ENCODE measurements around the gene DCP1B. TPM values are rescaled to one million over a fixed set of nuclear protein-coding genes. Genes with fewer than 3 reads are reported as not detected.

Gene DCP1B
- polyA plus RNA-seq, 1 donor from 2014 or later, result 12.5 TPM

- Histone ChIP-seq H3K27ac (ENCODE audit: low read length) (no peak overlapping the region), H3K36me3 (ENCODE audit: insufficient read depth, low read length) (no peaks in the 10 kb centered on the region), H3F3A (ENCODE audit: insufficient read depth, low read length, poor library complexity, severe bottlenecking) (no peaks in the 10 kb centered on the region), H3K4me2 (ENCODE audit: low read length) (no peak overlapping the region), H3K9ac (ENCODE audit: low read length) (no peak overlapping the region), H3K27me3 (ENCODE audit: insufficient read depth, low read depth, low read length) (no peaks in the 10 kb centered on the region), H2AFZ (ENCODE audit: low read depth, low read length) (no peak overlapping the region), H3K9me2 (ENCODE audit: insufficient read depth, low read length) (no peaks in the 10 kb centered on the region), H3K79me2 (replicated peaks; ENCODE audit: insufficient read depth, low read length) (no peaks in the 10 kb centered on the region), H4K20me1 (ENCODE audit: insufficient read depth) (no peaks in the 10 kb centered on the region), H3K9me3 (ENCODE audit: low read length) (no peaks in the 10 kb centered on the region), H3K4me3 (ENCODE audit: low read length) (no peak overlapping the region)
- no peak for TF ChIP-seq SMC3 (conservative IDR thresholded peaks at IDR 0.05; ENCODE audit: poor library complexity)
- no peak for TF ChIP-seq CTCF (IDR thresholded peaks at IDR 0.05; ENCODE audit: poor library complexity, severe bottlenecking)
- no peak for TF ChIP-seq TAF1 (IDR thresholded peaks at IDR 0.05; ENCODE audit: low read depth)
- TF ChIP-seq EP300 (conservative IDR thresholded peaks at IDR 0.05; ENCODE audit: poor library complexity, severe bottlenecking), result no peak
- no peak for TF ChIP-seq EZH2 (IDR thresholded peaks at IDR 0.05; ENCODE audit: borderline replicate concordance, insufficient read depth, low read length, poor library complexity, severe bottlenecking)
- no peak for TF ChIP-seq MXI1 (conservative IDR thresholded peaks at IDR 0.05; ENCODE audit: poor library complexity, severe bottlenecking)
- TF ChIP-seq POLR2AphosphoS5 (IDR thresholded peaks at IDR 0.05), result no peak
Measured at GRCh38 chr12:1977588-1977987, 26.7 kb downstream of the DCP1B start.

GRCh38 chr12:1977109-1977508 lies 27.1 kb downstream of the DCP1B start:
- no peak overlapping the region for H2AFZ ChIP-seq (ENCODE audit: low read depth, low read length)
- H3K9ac ChIP-seq (ENCODE audit: low read length), result no peak overlapping the region
- no peak overlapping the region for H3K4me2 ChIP-seq (ENCODE audit: low read length)
- no peaks in the 10 kb centered on the region for H3F3A ChIP-seq (ENCODE audit: insufficient read depth, low read length, poor library complexity, severe bottlenecking)
- H3K36me3 ChIP-seq (ENCODE audit: insufficient read depth, low read length), result no peaks in the 10 kb centered on the region
- H4K20me1 ChIP-seq (ENCODE audit: insufficient read depth), result no peaks in the 10 kb centered on the region
- no peak overlapping the region for H3K4me3 ChIP-seq (ENCODE audit: low read length)
- H3K9me3 ChIP-seq (ENCODE audit: low read length), result no peaks in the 10 kb centered on the region
- no peak overlapping the region for H3K27ac ChIP-seq (ENCODE audit: low read length)
- H3K79me2 ChIP-seq (replicated peaks; ENCODE audit: insufficient read depth, low read length), result no peaks in the 10 kb centered on the region
- TF ChIP-seq EP300 (conservative IDR thresholded peaks at IDR 0.05; ENCODE audit: poor library complexity, severe bottlenecking) (no peak), CTCF (IDR thresholded peaks at IDR 0.05; ENCODE audit: poor library complexity, severe bottlenecking) (no peak), EZH2 (IDR thresholded peaks at IDR 0.05; ENCODE audit: borderline replicate concordance, insufficient read depth, low read length, poor library complexity, severe bottlenecking) (no peak)
- H3K27me3 ChIP-seq (ENCODE audit: insufficient read depth, low read depth, low read length), result no peaks in the 10 kb centered on the region
- H3K9me2 ChIP-seq (ENCODE audit: insufficient read depth, low read length), result no peaks in the 10 kb centered on the region

DNA sequence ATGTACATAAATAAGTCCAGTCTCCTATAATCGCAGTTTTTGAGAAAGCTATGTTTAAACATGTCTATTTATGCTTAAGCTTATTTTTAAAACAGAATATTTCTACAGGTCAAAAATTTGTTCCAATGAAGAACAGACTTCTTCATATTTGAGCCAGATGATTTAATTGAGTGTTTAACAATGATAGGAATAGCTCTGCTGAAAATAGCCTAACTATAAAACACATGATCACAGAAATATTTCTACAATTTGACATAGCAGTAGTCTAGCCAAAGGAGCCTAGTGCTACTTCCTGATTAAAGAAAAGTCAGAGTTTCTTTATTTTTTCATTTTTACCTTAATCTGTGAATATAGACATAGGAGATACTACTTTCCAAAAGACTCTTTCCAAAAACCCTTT lies 29.4 kb downstream of the DCP1B start:
- H3F3A ChIP-seq (ENCODE audit: insufficient read depth, low read length, poor library complexity, severe bottlenecking), result no peaks in the 10 kb centered on the region
- H3K79me2 ChIP-seq (replicated peaks; ENCODE audit: insufficient read depth, low read length), result no peaks in the 10 kb centered on the region
- H3K27ac ChIP-seq (ENCODE audit: low read length), result no peak overlapping the region
- no peak overlapping the region for H3K9ac ChIP-seq (ENCODE audit: low read length)
- H3K9me2 ChIP-seq (ENCODE audit: insufficient read depth, low read length), result no peaks in the 10 kb centered on the region
- no peaks in the 10 kb centered on the region for H3K36me3 ChIP-seq (ENCODE audit: insufficient read depth, low read length)
- H3K4me3 ChIP-seq (ENCODE audit: low read length), result no peak overlapping the region
- no peaks in the 10 kb centered on the region for H3K9me3 ChIP-seq (ENCODE audit: low read length)
- H3K4me2 ChIP-seq (ENCODE audit: low read length), result no peak overlapping the region
- no peaks in the 10 kb centered on the region for H3K27me3 ChIP-seq (ENCODE audit: insufficient read depth, low read depth, low read length)
- H2AFZ ChIP-seq (ENCODE audit: low read depth, low read length), result no peak overlapping the region
- no peaks in the 10 kb centered on the region for H4K20me1 ChIP-seq (ENCODE audit: insufficient read depth)
- TF ChIP-seq SMC3 (conservative IDR thresholded peaks at IDR 0.05; ENCODE audit: poor library complexity) (no peak), TAF1 (IDR thresholded peaks at IDR 0.05; ENCODE audit: low read depth) (no peak), CTCF (IDR thresholded peaks at IDR 0.05; ENCODE audit: poor library complexity, severe bottlenecking) (no peak), EZH2 (IDR thresholded peaks at IDR 0.05; ENCODE audit: borderline replicate concordance, insufficient read depth, low read length, poor library complexity, severe bottlenecking) (no peak), POLR2AphosphoS5 (IDR thresholded peaks at IDR 0.05) (no peak), REST (IDR thresholded peaks at IDR 0.05; ENCODE audit: borderline replicate concordance) (no peak), EP300 (conservative IDR thresholded peaks at IDR 0.05; ENCODE audit: poor library complexity, severe bottlenecking) (no peak), MXI1 (conservative IDR thresholded peaks at IDR 0.05; ENCODE audit: poor library complexity, severe bottlenecking) (no peak), RAD21 (conservative IDR thresholded peaks at IDR 0.05) (no peak)

Data from neural cell (in vitro differentiated cells).